Activated B cell treated with CpG ODN at 0.5 μM for 24 hours (primary cell): Measurements from ENCODE around the gene TIMM17B. TPM values are rescaled to one million over a fixed set of nuclear protein-coding genes. Genes with fewer than 3 reads are reported as not detected.

ENCODE experiments used
- ATAC-seq: fragments of 200-7000 bp; cut with Tn5 transposase; one replicate; pipeline ENCODE4 v1.10.0; 2021; ENCODE audit warnings: low read depth, mild to moderate bottlenecking, moderate library complexity
- CTCF ChIA-PET: fragments of 350-600 bp; sonication (Branson Sonifier 250); formaldehyde crosslinking; loops from one replicate; lab custom pipeline; 2021; ENCODE audit warnings: antibody characterized with exemption; lab: Charles Lee
- POLR2A ChIA-PET: fragments of 350-600 bp; sonication (Branson Sonifier 250); formaldehyde crosslinking; loops from one replicate; lab custom pipeline; 2021; ENCODE audit warnings: antibody characterized with exemption; lab: Charles Lee
- DNase-seq: peaks from one replicate; pipeline ENCODE4 v3.0.0; 2022
- H3K27ac Mint-ChIP-seq: one replicate; pipeline ENCODE4 v1.8.0; 2020; ENCODE audit warnings: mixed read lengths
- H3K27me3 Mint-ChIP-seq: one replicate; pipeline ENCODE4 v1.8.0; 2021; ENCODE audit warnings: mixed read lengths
- H3K36me3 Mint-ChIP-seq: one replicate; pipeline ENCODE4 v1.8.0; 2021; ENCODE audit warnings: low read depth, mixed read lengths
- H3K4me1 Mint-ChIP-seq: one replicate; pipeline ENCODE4 v1.8.0; 2021; ENCODE audit warnings: mixed read lengths
- H3K4me3 Mint-ChIP-seq: one replicate; pipeline ENCODE4 v1.8.0; 2020; ENCODE audit warnings: mild to moderate bottlenecking, mixed read lengths
- H3K9me3 Mint-ChIP-seq: one replicate; pipeline ENCODE4 v1.8.0; 2020; ENCODE audit warnings: mixed read lengths
- CTCF ChIP-seq: fragments of 200-600 bp; IDR thresholded peaks from one replicate; pipeline ENCODE4 v1.8.0; 2022; ENCODE audit warnings: antibody characterized with exemption, mild to moderate bottlenecking
- intact Hi-C: fragments of 100-400 bp; cut with micrococcal nuclease; formaldehyde crosslinking; loops from one replicate; pipeline ENCODE4 v1.15.1; 2024
- total RNA-seq: library from RNA; stranded (reverse); gene quantifications from 2 replicates; pipeline ENCODE4 v1.2.3, GENCODE V29; 2022

TIMM17B gene
- total RNA-seq: 47.8 and 52.6 TPM in 2 replicates

GRCh38 chrX:48897625-48898306 is at the start of gene TIMM17B, which contains the start of gene PQBP1:
Gene TIMM17B (minus strand): TSS chrX:48897768. CDS start chrX:48897749, 19 bp downstream.
Gene PQBP1 (plus strand): TSS chrX:48897930. CDS start chrX:48898510, 580 bp downstream.
- DNase-seq (peak; percentile 73), ATAC-seq (peak; percentile 86)
- H3K36me3 Mint-ChIP-seq: peaks cover 46% of the 10 kb centered on the region
- ChIA-PET POLR2A (interaction anchor here (0.6 to 3.7 kb wide), 22 partner anchors 10 to 1680 kb away, joined by 3 to 65 read pairs (median 6); partner anchors contain the start of genes CDK16, GRIPAP1, HDAC6 and OTUD5), CTCF (interaction anchor here (0.9 to 1.3 kb wide), 2 partner anchors 40 to 258 kb away, joined by 3 to 8 read pairs; no protein-coding TSS in a partner anchor)
- no peaks in the 10 kb centered on the region for H3K27me3 Mint-ChIP-seq
- peak within 1 kb of the TSS; percentile 94 for H3K4me3 Mint-ChIP-seq
- TF ChIP-seq CTCF: no peak
- peak within 1 kb of the TSS; percentile 97 for H3K27ac Mint-ChIP-seq
- H3K4me1 Mint-ChIP-seq: peaks cover 29% of the 10 kb centered on the region
- intact Hi-C loops: loop anchor here (1.0 to 2.0 kb wide), 8 partner anchors 14 to 161 kb away; partner anchors contain the start of genes GRIPAP1, PIM2, SLC35A2 and TFE3
- no peaks in the 10 kb centered on the region for H3K9me3 Mint-ChIP-seq

- intact Hi-C loops: loop anchor here (1.0 to 5.0 kb wide), 6 partner anchors 8 to 297 kb away; no protein-coding TSS in a partner anchor
- no peak for DNase-seq
- H3K27ac Mint-ChIP-seq: peak overlapping the region; percentile 41
- H3K4me1 Mint-ChIP-seq: peaks cover 44% of the 10 kb centered on the region
- H3K9me3 Mint-ChIP-seq: no peaks in the 10 kb centered on the region
- peak; percentile 56 for ATAC-seq
- CTCF ChIA-PET: interaction anchor here (0.6 to 1.8 kb wide), 7 partner anchors 8 to 297 kb away, joined by 3 to 17 read pairs (median 5); no protein-coding TSS in a partner anchor
- POLR2A ChIA-PET: interaction anchor here (1.4 to 17.9 kb wide), 2 partner anchors 9 to 31 kb away, joined by 7 to 718 read pairs; partner anchors contain the start of genes PIM2 and SLC35A2
- peaks cover 33% of the 10 kb centered on the region for H3K36me3 Mint-ChIP-seq
- no peaks in the 10 kb centered on the region for H3K27me3 Mint-ChIP-seq
- no peak overlapping the region for H3K4me3 Mint-ChIP-seq
- TF ChIP-seq CTCF: no peak
Measured at GRCh38 chrX:48945517-48946348, 48.2 kb upstream of the TIMM17B start.

- no peak for TF ChIP-seq CTCF
Measured at GRCh38 chrX:48942895-48943294, 45.3 kb upstream of the TIMM17B start.

DNA sequence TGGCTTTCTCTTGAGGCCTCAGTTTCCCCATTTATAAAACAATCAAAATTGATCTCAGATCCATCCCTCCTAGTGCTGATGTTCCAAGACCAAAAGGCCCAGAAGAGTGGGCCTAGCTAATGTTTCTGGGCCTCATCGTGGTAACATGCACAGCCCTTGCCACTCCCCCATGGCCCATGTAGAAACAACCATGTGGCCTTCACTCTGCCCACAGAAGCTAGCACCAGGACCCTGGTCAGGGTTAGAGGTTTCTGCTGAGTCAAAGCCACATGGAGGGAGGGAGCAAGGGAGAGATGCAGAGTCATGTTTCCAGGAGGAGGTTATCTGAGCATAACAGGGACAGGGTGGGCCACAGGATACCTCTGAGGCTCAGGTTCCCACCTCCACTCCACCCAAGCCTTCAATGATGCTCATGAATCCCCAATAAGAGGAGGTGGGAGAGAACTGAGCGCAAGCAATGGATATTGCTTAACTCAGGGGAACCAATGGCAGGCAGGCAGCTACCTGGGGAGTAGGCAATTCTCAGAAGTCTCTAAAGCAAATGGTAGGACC is 42.9 kb upstream of the TIMM17B start:
- Mint-ChIP-seq H3K4me1 (peaks cover 83% of the 10 kb centered on the region), H3K4me3 (no peak overlapping the region), H3K27ac (peak overlapping the region; percentile 98), H3K9me3 (no peaks in the 10 kb centered on the region), H3K36me3 (peaks cover 33% of the 10 kb centered on the region), H3K27me3 (no peaks in the 10 kb centered on the region)
- ATAC-seq: no peak
- POLR2A ChIA-PET: interaction anchor here (1.0 to 17.9 kb wide), 11 partner anchors 14 to 366 kb away, joined by 3 to 718 read pairs (median 9); partner anchors contain the start of genes GRIPAP1, HDAC6, OTUD5 and PIM2
- CTCF ChIA-PET: interaction anchor here (1.0 to 2.5 kb wide), 2 partner anchors 28 to 49 kb away, joined by 3 to 9 read pairs; no protein-coding TSS in a partner anchor
- intact Hi-C loops: no loop called here
- no peak for TF ChIP-seq CTCF
- no peak for DNase-seq

More at GRCh38 chrX:48942895-48943294, 45.3 kb upstream of the TIMM17B start:
- ChIA-PET POLR2A (interaction anchor here (1.2 to 17.9 kb wide), 4 partner anchors 14 to 266 kb away, joined by 3 to 718 read pairs (median 52); partner anchors contain the start of genes OTUD5, PIM2, PQBP1 and SLC35A2), CTCF (interaction anchor here (0.9 to 1.3 kb wide), 2 partner anchors 15 to 27 kb away, joined by 3 read pairs; no protein-coding TSS in a partner anchor)
- ATAC-seq (no peak), DNase-seq (no peak)
- Mint-ChIP-seq H3K27ac (peak overlapping the region; percentile 78), H3K27me3 (no peaks in the 10 kb centered on the region), H3K4me3 (no peak overlapping the region), H3K36me3 (peaks cover 34% of the 10 kb centered on the region), H3K4me1 (peaks cover 70% of the 10 kb centered on the region), H3K9me3 (no peaks in the 10 kb centered on the region)
- intact Hi-C loops: no loop called here
